Measurements from ENCODE around the gene SELENOO.

SELENOO gene

GRCh38 chr22:50259302-50259701, 58.5 kb downstream of the SELENOO start:
- H3K36me3 ChIP-seq (ENCODE audit: low read depth), result peaks cover 5% of the 10 kb centered on the region; the same call in 1 of the 2 replicates
- no peaks in the 10 kb centered on the region for H3K27me3 ChIP-seq (ENCODE audit: insufficient read depth, poor library complexity, severe bottlenecking)
- H3K9me3 ChIP-seq (ENCODE audit: severe bottlenecking), result no peaks in the 10 kb centered on the region
- peaks cover 11% of the 10 kb centered on the region for H3K4me1 ChIP-seq (ENCODE audit: insufficient read depth, poor library complexity, severe bottlenecking)
- H3K4me3 ChIP-seq (ENCODE audit: severe bottlenecking), result no peak overlapping the region
- DNase-seq (ENCODE audit: low spot score), result no peak
- TF ChIP-seq, protein P1, sequence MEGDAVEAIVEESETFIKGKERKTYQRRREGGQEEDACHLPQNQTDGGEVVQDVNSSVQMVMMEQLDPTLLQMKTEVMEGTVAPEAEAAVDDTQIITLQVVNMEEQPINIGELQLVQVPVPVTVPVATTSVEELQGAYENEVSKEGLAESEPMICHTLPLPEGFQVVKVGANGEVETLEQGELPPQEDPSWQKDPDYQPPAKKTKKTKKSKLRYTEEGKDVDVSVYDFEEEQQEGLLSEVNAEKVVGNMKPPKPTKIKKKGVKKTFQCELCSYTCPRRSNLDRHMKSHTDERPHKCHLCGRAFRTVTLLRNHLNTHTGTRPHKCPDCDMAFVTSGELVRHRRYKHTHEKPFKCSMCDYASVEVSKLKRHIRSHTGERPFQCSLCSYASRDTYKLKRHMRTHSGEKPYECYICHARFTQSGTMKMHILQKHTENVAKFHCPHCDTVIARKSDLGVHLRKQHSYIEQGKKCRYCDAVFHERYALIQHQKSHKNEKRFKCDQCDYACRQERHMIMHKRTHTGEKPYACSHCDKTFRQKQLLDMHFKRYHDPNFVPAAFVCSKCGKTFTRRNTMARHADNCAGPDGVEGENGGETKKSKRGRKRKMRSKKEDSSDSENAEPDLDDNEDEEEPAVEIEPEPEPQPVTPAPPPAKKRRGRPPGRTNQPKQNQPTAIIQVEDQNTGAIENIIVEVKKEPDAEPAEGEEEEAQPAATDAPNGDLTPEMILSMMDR (IDR thresholded peaks at IDR 0.05; ENCODE audit: poor library complexity, severe bottlenecking), result no peak
- H3K27ac ChIP-seq (ENCODE audit: poor library complexity, severe bottlenecking), result no peak overlapping the region
- ATAC-seq (ENCODE audit: low read depth), result no peak

GRCh38 chr22:50260434-50260800, 59.6 kb downstream of the SELENOO start:
- peak overlapping the region; percentile 58 for H3K4me3 ChIP-seq (ENCODE audit: severe bottlenecking)
- peak overlapping the region; percentile 70 for H3K27ac ChIP-seq (ENCODE audit: poor library complexity, severe bottlenecking)

GRCh38 chr22:50260801-50261614, 60.2 kb downstream of the SELENOO start:
- ATAC-seq (ENCODE audit: low read depth), result peak; percentile 26
- Histone ChIP-seq H3K4me1 (ENCODE audit: insufficient read depth, poor library complexity, severe bottlenecking) (peaks cover 11% of the 10 kb centered on the region), H3K9me3 (ENCODE audit: severe bottlenecking) (no peaks in the 10 kb centered on the region), H3K27me3 (ENCODE audit: insufficient read depth, poor library complexity, severe bottlenecking) (no peaks in the 10 kb centered on the region), H3K4me3 (ENCODE audit: severe bottlenecking) (peak overlapping the region; percentile 58), H3K36me3 (ENCODE audit: low read depth) (0 out of 2 replicates have a peak, but pooled peaks cover 2% of the 10 kb centered on the region), H3K27ac (ENCODE audit: poor library complexity, severe bottlenecking) (peak overlapping the region; percentile 70)
- TF ChIP-seq, protein P1 (IDR thresholded peaks at IDR 0.05; ENCODE audit: poor library complexity, severe bottlenecking), result no peak
- no peak for DNase-seq (ENCODE audit: low spot score)

More at GRCh38 chr22:50260434-50260800, 59.6 kb downstream of the SELENOO start:
- Histone ChIP-seq H3K4me1 (ENCODE audit: insufficient read depth, poor library complexity, severe bottlenecking) (peaks cover 11% of the 10 kb centered on the region), H3K36me3 (ENCODE audit: low read depth) (0 out of 2 replicates have a peak, but pooled peaks cover 5% of the 10 kb centered on the region), H3K9me3 (ENCODE audit: severe bottlenecking) (no peaks in the 10 kb centered on the region), H3K27me3 (ENCODE audit: insufficient read depth, poor library complexity, severe bottlenecking) (no peaks in the 10 kb centered on the region)
- DNase-seq (ENCODE audit: low spot score) (no peak), ATAC-seq (ENCODE audit: low read depth) (0 out of 3 replicates have a peak, but pooled peaks have one; percentile 10)
- TF ChIP-seq, protein P1 (IDR thresholded peaks at IDR 0.05; ENCODE audit: poor library complexity, severe bottlenecking), result no peak

- peak within 1 kb of the TSS; percentile 70 for H3K27ac ChIP-seq (ENCODE audit: poor library complexity, severe bottlenecking)
- no peaks in the 10 kb centered on the region for H3K27me3 ChIP-seq (ENCODE audit: insufficient read depth, poor library complexity, severe bottlenecking)
- DNase-seq (ENCODE audit: low spot score), result no peak
- H3K4me1 ChIP-seq (ENCODE audit: insufficient read depth, poor library complexity, severe bottlenecking), result peaks cover 11% of the 10 kb centered on the region
- TF ChIP-seq, protein P1 (IDR thresholded peaks at IDR 0.05; ENCODE audit: poor library complexity, severe bottlenecking), result no peak
- peak within 1 kb of the TSS; percentile 58 for H3K4me3 ChIP-seq (ENCODE audit: severe bottlenecking)
- ATAC-seq (ENCODE audit: low read depth), result peak; percentile 28
- H3K36me3 ChIP-seq (ENCODE audit: low read depth), result no peaks in the 10 kb centered on the region
- H3K9me3 ChIP-seq (ENCODE audit: severe bottlenecking), result no peaks in the 10 kb centered on the region
Measured at GRCh38 chr22:50261615-50262459, 61.0 kb downstream of the SELENOO start, which contains the start of gene MAPK12. MAPK12 (minus strand) TSS chr22:50261683; CDS start chr22:50261509, 174 bp downstream.
